HG03175 (cell line): ENCODE data around the gene TMEM256.

Source experiments
- ATAC-seq: cut with Tn5 transposase; IDR thresholded peaks from one replicate; pipeline ENCODE4 v1.9.1; 2021; ENCODE audit warnings: mild to moderate bottlenecking, moderate library complexity; ENCODE audit not compliant: unreplicated experiment

TMEM256 gene

GRCh38 chr17:7408863-7409262 is 5.0 kb upstream of the TMEM256 start:
- no peak for ATAC-seq

- no peak for ATAC-seq
Observed at GRCh38 chr17:7408252-7408727, 4.4 kb upstream of the TMEM256 start.

GRCh38 chr17:7407485-7408251 is 3.8 kb upstream of the TMEM256 start, which contains the start of gene NLGN2:
NLGN2 (plus strand) TSS chr17:7407845; CDS start chr17:7408256, 411 bp downstream.
- ATAC-seq = no peak

- no peak for ATAC-seq
Observed at GRCh38 chr17:7407082-7407481, 3.2 kb upstream of the TMEM256 start.

- no peak for ATAC-seq
Observed at GRCh38 chr17:7406235-7406825, 2.4 kb upstream of the TMEM256 start.

GRCh38 chr17:7405350-7406234 is 1.7 kb upstream of the TMEM256 start:
- no peak for ATAC-seq

- no peak for ATAC-seq
Observed at GRCh38 chr17:7404737-7405349, 946 bp upstream of the TMEM256 start.

- no peak for ATAC-seq
Observed at GRCh38 chr17:7403727-7403976, 245 bp downstream of the TMEM256 start.

GRCh38 chr17:7403043-7403726 is 712 bp downstream of the TMEM256 start:
- no peak for ATAC-seq

- no peak for ATAC-seq
Observed at GRCh38 chr17:7398612-7399011, 5.3 kb downstream of the TMEM256 start.

- no peak for ATAC-seq
Observed at GRCh38 chr17:7396147-7396546, 7.8 kb downstream of the TMEM256 start.

- ATAC-seq = peak; percentile 69
Observed at GRCh38 chr17:7394452-7395191, 9.3 kb downstream of the TMEM256 start, which contains the start of gene PLSCR3. PLSCR3 (minus strand) TSS chr17:7394525; CDS start chr17:7394110, 415 bp downstream.

- peak; percentile 32 for ATAC-seq
Observed at GRCh38 chr17:7393613-7394451, 10.1 kb downstream of the TMEM256 start.

GRCh38 chr17:7392696-7393612 is 10.9 kb downstream of the TMEM256 start:
- no peak for ATAC-seq

- no peak for ATAC-seq
Observed at GRCh38 chr17:7391307-7391706, 12.6 kb downstream of the TMEM256 start.

- no peak for ATAC-seq
Observed at GRCh38 chr17:7389924-7390910, 13.7 kb downstream of the TMEM256 start.

- no peak for ATAC-seq
Observed at GRCh38 chr17:7388856-7389255, 15.0 kb downstream of the TMEM256 start.
